HT-29 (cell line): ENCODE measurements around the gene CELF2. TPM values are rescaled to one million over a fixed set of nuclear protein-coding genes. Genes with fewer than 3 reads are reported as not detected.

Experiments
- DNase-seq: peaks from one replicate; pipeline ENCODE4 v3.0.0-alpha.2; 2015; ENCODE audit warnings: low spot score
- total RNA-seq: library from RNA; depleted of rRNA; stranded (reverse); fragments of >200 nt; shearing (Covaris generic); gene quantifications from 2 replicates; pipeline ENCODE4 v1.2.3, GENCODE V29; 2014

Gene CELF2
- total RNA-seq, 1 experiment from 2014 or later: not detected

DNA sequence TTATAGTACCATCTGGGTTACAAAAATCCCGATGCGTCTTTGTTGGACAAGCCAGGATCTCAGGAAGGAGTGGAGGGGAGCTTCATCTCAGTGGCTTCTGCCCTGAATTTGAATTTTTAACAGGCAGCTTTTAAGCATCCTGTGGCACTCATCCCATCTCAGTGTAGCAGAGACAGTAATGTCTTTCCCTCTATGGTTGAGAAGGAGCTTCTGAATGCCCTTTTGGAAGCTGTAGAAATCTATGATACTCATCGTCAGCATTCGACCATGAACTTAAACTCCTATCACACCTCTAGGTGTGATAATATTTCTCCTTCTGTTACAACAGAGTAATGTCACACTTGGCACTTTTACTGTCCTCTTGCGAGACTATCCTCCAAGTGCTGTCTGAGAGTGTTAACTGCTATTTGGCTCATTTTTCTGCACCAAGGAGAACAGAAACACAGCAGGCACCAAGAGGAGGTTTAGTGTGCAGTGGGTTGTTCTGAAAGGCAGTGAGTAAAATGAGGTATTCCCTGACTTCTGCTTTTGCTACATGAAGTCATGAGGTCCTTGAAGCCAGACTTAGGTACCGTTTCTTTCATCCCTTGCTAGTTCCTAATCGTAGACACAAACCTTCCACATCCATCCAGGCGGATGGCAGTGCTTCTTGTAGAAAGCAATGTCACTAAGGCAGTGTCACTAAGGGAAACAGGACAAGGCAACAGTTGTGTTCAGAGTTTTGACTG, 177.4 kb downstream of the CELF2 start:
- no peak for DNase-seq

DNA sequence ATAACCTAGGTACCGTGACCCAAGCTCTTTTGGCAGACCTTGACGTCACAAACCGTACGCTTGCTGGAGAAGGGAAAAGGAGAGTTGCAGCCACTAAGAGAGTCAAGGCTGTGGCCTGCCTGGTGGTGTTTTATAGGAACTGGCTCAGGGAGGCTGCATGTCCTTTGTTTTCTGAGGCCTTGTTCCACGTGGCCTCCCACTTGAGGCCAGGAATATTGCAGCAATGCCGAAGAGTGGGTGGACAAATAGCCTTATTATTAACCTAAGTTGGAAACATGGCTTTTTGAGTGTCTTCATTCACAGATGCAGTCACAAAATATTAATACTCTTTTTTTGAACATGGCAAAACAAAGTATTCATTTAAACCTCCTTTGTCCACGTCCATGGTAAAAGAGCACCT, 178.0 kb downstream of the CELF2 start:
- DNase-seq: no peak

DNA sequence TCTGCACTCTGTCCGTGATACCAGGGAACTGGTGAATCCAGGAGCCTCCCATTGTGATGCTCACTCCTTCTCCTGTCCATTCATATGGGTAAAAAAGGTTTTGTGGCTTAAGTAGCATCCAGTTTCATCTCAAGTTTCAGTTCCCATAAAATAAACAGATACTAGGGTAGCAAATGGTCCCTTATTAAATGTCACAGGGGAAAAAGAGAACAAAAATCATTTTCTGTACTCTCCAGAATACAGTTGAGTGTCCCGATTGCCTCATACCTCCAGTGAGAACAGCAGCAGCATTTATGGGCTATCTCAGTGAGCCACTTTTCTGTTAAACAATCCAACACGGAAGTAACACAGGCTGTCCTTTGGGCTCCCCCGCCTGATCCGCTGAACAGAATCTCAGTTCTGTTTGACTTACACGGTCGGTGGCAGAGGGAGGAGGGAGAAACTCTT, 179.6 kb downstream of the CELF2 start:
- no peak for DNase-seq

GRCh38 chr10:11197878-11198277, 180.2 kb downstream of the CELF2 start:
- no peak for DNase-seq

DNA sequence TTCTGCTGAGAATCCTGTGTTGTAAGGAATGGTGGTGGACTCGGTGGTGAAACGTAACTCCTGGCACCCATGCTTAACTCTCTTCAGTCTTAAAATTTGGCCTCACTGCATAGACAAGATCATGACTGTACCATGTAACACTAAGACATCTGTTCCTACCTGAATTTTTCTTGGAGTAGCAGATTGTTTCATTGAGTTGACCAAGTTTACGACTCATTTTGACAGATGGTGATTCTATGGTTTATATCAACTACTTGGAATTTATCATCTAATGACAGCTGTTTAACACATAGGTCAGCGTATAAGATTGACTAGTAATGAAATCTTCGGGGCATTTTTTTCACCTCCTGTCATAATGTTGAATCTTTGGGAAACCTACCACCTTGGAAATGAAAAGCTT, 184.2 kb downstream of the CELF2 start:
- no peak for DNase-seq

DNA sequence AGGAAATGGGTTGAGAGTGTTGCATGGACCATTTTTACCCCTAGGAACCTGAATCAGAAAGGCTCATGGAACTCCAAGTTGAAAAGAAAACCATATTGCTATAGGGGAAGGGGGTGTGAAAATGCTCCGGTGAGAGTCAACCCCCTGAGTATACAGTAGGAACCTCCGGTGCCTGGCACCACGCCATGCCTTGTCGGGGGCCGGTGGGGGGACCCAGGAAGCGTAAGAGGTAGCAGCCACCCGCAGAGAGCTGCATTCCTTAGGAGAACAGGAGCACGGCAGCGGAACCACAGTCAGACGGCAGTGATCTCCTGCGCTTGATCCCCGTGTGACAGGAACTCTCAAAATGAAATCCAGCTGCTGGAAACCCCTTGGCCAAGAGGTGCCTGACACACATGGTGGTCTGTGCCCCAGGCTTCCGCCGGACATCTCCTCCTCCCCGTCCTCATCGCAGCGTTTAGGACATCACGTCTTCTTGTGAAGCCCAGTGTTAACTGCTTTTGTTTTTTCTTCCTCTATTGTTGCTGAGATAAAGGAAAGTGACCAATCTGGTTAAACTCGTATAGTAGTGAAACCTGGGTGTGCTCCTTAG, 186.8 kb downstream of the CELF2 start:
- no peak for DNase-seq

DNA sequence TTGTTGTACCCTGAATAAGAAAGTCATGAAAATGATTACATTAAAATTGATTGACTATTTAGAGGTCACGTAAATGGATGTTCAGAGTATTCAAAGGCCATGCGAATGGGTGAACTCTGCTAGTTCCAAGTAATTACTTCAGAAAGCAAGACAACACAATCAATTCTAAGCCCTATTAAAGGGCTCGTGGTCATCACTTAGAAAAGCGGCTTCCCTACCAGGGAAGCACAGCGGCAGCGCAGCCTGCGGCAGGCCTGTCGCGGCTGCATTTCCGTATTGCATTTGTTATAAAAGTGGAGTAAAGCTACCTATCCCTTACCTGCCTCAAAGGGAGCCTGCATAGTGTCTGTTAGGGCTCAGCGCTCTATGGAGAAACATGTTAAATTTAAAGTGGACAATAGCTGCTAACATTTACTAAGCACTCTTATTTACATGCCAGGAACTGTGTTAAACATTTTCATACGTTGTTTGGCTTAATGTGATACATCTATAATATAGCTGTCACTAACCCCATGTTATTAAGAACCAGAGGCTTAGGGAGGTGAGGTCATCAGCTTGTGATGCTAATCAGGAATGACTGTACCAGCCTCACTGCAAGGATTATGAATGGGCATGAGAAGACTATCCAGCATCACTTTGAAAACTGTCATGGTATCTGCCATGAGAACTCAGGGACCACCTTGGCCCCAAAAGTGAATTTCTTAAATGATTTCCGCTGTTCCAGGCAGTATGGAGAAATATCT, 187.5 kb downstream of the CELF2 start:
- DNase-seq: no peak

DNA sequence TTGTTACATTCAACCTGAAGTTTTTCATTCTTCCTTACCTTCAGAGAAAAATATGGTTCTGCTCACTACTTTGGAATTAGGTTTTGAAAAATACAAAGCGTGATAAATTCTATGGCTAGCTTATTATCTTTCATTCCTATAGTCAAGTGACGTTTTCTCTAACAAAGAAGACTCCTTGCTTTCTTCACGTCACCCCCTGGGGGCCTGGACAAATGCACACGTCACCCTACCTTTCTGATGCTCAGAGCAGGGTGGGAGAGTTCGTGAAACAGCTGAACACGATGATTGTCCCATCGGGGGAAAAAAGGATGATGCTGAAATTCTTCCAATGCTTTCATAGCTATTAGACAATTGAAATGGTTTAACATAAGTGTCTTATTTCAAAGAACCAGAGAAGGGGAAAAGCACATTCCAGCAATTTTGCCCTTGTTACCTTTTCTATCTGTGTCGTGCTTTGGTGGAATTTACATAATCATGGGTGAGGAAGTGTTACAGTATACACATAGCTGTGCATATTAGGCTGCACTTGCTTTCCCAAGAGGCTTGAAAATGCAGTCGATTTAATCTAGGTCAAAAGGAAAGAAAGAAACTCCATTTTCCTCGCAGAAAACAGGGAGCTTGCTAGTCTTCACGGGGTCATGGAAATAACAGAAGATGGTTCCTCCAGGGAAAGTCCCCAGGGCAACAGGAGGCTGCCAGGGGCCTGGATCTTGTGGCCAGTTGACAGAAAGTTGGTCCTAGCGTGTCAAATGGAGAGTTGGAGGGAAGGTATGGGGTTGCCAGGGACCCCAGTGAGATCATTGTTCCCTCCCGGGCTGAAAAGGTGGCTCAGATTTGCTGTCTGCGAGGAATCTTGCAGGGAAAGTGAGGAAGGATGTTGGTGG, 189.2 kb downstream of the CELF2 start:
- no peak for DNase-seq

DNA sequence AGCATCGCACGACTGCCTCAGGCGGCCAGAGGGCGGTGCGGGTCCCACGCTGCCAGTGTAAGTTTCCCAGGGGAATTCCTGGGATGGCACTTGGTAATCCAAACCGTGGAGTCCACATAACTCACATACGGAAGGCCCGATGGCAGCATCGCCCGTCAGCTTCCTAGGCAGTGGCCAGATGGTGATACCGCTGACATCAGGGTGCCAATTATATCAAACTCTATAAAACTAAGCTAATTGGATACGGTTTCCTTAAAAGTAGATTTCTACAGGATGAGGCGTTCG, 189.8 kb downstream of the CELF2 start:
- no peak for DNase-seq

DNA sequence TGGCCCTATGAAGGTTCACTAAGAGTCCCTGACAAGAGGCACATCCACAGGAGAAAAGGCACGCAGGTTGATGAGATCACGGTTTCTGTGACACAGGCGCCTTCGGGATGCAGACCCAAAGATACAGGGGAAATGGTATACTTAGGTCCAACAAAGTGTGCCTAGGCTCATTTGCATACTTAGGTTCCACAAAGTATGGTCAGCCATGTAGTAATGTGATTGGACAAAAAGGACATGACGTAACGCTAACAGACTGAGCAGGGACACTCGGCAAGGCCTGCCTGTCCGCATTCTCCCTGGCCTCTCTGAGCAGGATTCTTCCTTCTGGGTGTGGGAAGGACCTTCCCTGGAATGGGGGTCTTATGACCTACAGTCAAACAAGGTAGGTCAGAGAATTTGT, 190.6 kb downstream of the CELF2 start:
- DNase-seq: no peak

DNA sequence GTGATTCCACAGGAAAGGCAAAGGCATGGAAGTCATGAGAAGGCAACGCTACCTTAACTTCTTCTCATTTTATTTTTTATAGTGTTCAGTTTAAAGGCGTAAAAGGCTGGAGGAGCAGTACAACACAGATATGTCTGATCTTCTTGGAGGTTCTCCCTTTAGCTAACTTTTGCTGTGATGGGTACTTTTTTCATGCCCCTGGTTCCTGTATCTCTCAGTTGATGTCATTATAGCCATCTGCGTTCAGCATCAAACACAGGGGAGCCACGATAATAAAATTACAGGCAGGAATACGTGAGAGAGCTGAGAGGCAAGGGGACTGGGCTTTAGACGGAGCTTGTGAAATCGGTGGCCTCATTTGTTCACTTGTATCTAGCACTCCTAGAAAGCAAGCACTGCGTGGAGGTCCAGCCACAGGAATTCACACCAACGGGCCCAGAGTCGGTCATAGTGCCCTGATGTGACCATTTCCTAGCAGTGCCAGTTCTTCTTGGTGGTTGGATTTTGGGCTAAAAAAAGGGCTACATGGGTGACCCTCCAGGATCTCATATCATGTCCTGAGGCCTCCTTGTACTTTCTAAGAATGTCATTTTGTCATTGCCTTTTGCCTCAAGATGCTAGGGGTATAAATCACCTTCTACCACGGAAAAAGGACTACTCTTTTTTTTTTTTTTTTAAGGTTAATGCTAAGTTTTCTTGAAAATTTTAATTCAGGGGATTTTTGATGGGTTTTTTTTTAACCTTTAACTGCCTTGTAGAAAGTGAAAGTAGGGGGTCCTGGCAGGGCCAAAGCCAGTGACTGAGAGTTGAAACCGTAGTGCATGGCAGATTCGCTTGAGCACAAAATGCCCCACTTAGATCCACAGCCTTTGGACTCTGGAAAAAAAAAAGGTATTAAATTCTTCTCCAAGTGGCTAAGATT, 191.5 kb downstream of the CELF2 start:
- DNase-seq: no peak

- no peak for DNase-seq
These were observed 192.1 kb downstream of the CELF2 start for GRCh38 chr10:11209830-11210181.

DNA sequence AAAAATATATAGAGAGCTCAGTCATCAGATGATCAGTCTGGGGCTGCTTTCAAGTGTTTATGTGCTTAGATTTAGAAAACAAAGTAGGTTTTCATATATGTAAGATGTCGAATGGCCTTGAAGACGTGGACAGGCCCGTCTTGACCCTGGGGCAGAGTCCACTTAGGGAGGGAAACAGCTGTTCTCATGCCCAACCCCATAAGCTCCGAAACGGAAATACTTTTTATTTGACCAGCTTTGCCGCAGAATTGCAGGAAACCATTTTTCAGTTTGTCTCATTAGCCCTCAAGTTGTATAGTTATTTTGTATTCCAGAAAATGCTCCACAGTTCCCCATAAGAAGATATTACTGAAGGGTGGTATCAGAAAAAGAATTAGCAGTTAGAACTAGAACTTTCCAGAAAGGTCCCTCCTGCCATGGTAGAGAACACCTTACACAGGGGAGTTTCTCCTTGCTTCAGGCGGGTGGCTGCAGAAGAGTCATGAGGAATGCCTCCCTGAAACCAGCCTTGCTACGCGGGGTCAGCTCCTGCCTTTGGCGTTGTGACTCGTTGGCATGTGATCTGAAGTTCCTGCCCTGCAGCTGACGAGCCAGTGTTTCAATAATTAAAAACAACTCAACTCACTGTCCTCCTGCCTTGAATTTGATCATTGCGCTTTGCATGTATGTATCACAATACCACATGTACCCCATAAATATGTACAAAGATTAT, 192.7 kb downstream of the CELF2 start:
- DNase-seq: no peak

- no peak for DNase-seq
These were observed 194.8 kb downstream of the CELF2 start for GRCh38 chr10:11212288-11213085.

DNA sequence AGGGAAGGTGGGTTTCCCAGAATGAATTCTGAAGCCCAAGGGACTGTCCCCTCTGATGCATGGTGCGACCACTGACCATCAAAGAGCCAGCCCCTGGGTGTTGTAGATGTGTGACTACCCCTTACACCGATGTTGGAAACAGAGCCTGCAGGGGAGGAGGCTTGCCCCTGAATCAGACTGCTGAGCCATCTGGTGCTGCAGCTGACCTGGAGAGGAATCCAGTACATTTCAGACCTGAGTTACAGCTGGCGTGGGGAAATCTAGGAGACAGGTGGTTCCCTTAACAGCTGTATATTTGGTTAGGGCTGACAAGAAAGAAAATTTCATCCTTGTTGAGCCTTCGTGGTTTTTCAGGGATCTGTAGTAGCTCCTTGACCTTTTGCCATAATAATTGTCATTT, 195.5 kb downstream of the CELF2 start:
- DNase-seq: no peak

- no peak for DNase-seq
These were observed 196.7 kb downstream of the CELF2 start for GRCh38 chr10:11214407-11214806.

DNA sequence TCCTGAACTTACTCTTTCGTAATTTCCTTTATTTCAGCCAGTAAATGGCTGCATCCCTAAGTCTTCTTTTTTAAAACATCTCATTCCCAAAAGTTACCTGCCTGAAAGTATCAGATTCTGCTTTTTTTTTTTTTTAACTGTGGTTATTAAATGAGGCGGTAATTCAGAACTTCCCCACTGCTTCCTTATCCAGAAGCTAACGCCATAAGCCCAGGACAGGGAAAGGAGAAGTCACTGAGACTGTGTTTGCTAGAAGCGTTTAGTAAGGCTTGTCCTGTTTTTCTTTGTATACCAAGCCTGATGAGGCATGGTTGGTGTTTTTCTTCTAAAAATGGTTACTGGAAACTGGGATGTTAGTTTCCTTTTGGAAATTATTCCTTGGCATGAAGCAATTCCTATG, 197.8 kb downstream of the CELF2 start:
- DNase-seq: no peak

DNA sequence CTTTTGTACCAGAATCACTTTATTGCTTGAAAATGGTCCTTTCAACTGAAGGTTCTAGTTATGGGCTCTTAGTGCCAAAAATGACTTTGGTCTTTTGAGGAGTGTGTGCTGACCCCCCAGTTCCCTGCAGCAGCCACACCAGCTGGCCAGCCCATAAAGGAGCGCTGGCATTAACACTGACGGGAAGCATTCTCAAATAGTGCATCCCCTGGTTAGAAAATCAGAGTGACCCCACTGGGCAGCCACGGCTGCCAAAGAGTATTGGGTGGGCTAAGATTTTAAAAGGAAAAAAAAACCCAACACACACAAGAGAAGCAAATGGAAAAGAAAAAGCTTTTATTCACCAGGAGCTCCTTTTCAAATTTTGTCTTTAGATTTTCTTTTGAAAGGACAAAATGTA, 199.8 kb downstream of the CELF2 start:
- no peak for DNase-seq

DNA sequence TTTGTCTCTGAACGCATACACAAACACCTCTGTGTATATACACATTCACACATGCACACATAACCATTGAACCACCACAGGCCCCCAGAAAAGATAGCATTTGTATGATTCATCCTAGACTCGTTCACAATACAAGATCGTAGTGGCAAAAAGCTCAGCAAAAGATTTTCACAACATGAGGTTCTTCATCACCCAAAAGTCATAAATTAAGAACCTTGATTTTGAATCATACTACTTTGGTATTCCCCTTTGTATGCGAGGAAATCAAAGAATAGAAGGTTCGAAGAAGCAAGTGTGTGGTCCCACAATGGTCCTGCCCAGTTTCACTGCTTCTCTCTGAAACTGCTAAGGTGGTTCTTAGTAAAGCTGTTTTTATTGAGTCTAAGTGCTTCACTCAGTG, 200.7 kb downstream of the CELF2 start:
- no peak for DNase-seq

DNA sequence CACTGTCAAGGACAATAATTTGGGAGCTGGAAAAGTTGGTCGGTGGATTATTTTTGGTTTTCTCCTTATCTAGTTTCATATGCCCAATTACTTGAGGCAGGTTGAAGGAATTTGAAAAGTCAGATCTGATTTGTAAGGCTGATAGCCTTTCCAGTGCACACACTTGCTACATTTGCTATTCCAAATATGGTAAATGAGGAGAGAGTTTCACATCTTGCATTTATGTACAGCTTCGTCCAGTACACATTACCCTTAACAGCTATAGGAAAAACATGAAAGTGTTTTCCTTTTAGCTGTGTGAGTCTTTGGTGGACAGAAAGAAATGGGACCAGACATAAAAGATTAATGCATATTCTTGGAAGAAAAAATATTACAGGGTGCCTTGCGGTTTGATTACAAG, 201.8 kb downstream of the CELF2 start:
- DNase-seq: no peak
